Fibroblast of lung (primary cell): ENCODE data around the gene CDKN3.

Experiments used
- CTCF ChIP-seq, 2 donors: IDR thresholded peaks in 1 of 2; conservative IDR thresholded peaks in 1 of 2; 1 replicate in 1 of 2; 2 replicates in 1 of 2; pipeline ENCODE4 v1.5.1; 2011 to 2012; ENCODE audit warnings: low read length in 2 of 2, control low read depth in 1 of 2, inconsistent platforms in 1 of 2, low read depth in 1 of 2, mild to moderate bottlenecking in 1 of 2
- EZH2 ChIP-seq: IDR thresholded peaks from 2 replicates; pipeline ENCODE4 v1.5.1; 2012; ENCODE audit warnings: low read length, control low read depth, mild to moderate bottlenecking; ENCODE audit errors: missing control alignments

- TF ChIP-seq CTCF (conservative IDR thresholded peaks at IDR 0.05 in 1 of 2, IDR thresholded peaks at IDR 0.05 in 1 of 2; ENCODE audit: low read depth in 1 of 2, low read length in 2 of 2) (no peak), EZH2 (no peak)
These were observed 55.2 kb downstream of the CDKN3 start for GRCh38 chr14:54451961-54452360.
